ENCODE measurements around the gene DDX1. TPM values are rescaled to one million over a fixed set of nuclear protein-coding genes. Genes with fewer than 3 reads are reported as not detected.
A peak's percentile ranks its signal among the peaks of the same experiment; 100 is the strongest.
"Not testable (repeated sequence)": the region's sequence is repeated elsewhere in the genome, so short reads cannot be mapped to it uniquely, and the experiment has no call there.

DDX1 gene
- total RNA-seq (2014; rRNA removed; shearing (Covaris generic)), result 26.9 and 29.2 TPM in 2 replicates

DNA sequence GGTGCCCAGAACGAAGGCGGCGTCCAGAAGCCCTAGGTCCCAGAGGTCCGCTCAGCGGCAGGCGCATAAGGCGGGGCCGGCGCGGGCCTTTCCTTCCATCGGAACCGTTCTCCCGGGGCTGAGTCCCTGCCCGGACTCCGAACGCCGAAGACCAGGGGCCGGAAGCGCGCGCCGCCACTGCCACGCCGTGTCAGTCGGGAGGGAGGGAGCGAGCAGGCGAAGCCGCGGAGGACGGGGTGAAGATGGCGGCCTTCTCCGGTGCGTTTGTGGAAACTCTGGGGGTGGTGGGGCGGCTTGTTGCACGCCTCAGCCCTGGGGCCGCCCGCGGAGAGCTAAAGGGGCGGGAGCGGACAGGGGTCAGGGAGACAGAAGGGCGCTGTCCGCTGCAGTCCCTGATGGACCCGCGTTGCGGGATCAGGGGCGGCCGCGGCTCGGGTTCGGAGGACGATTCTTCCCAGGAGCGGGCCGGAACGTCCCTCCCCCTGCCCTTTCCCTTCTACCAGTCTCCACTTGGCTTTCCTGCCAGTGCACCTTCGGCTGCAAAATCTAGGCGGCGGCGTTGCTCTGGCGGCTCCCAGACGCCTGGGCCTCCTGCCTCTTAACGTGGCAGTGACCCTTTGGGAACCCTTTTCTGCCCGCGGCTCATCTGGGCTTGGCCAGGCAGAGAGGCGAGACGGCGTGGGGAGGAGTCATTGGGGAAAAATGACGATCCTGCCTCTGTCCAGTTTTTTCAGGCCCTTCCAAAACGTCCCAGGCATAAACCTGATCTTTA lies at the start of gene DDX1:
TSS of gene DDX1 (plus strand) at position 177 of the 772 bp plus-strand sequence. CDS start at position 243, 66 bp downstream.
- peak; percentile 83 for DNase-seq (ENCODE audit: low spot score)

DNA sequence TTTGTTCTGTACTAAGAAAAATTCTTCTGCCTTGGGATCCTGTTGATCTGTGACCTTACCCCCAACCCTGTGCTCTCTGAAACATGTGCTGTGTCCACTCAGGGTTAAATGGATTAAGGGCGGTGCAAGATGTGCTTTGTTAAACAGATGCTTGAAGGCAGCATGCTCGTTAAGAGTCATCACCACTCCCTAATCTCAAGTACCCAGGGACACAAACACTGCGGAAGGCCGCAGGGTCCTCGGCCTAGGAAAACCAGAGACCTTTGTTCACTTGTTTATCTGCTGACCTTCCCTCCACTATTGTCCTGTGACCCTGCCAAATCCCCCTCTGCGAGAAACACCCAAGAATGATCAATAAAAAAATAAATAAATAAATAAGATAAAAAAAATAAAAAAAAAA lies 49.4 kb upstream of the DDX1 start:
- DNase-seq (ENCODE audit: low spot score), result not testable (repeated sequence)

DNA sequence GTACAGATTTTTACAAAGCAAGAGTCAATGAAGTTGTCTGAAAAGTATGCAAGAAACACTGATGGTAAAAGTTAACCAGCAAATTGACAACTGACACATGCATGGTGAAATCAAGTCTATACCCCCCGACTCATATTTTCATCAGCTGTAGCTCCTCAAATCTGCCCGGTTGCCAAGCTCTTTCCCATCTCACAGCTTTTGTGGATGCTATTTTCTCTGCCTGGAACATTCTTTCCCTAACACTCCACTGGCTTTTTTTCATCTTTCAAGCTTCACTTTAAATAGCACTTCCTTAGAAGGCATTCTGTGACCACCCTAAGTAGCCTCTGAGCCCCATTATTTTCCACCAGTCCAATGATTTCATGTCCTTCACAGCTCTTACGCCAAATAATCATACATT lies 48.6 kb upstream of the DDX1 start:
- DNase-seq (ENCODE audit: low spot score), result no peak

DNA sequence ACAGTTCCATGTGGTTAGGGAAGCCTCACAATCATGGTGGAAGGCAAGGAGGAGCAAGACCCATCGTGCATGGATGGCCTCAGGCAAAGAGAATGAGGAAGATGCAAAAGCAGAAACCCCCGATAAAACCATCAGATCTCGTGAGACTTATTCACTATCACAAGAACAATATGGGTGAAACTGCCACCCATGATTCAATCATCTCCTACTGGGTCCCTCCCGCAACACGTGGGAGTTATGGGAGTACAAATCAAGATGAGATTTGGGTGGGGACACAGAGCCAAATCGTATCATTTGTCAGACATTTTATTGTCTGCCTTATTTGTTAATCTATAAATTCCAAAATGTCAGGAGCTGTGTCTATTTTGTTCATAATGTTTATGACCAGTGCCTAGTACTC lies 48.1 kb upstream of the DDX1 start:
- no peak for DNase-seq (ENCODE audit: low spot score)

DNA sequence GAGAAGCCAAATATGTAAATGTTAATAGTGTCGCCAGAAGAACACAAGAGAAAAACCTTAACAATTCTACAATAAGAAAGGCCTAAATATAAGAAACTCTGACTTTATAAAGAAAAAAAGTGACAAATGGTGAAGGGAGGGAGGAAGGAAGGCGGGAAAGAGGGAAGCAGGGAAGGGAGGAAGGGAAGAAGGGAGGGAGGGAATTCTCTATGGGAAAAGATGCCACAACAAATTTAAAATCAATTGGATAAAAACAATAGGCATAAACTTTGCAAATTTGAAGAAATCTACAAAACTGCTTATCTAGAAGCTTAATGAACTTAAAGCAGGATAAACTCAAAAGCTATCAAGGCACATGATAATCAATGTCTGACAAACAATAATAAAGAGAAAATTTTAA lies 47.4 kb upstream of the DDX1 start:
- DNase-seq (ENCODE audit: low spot score), result no peak

DNA sequence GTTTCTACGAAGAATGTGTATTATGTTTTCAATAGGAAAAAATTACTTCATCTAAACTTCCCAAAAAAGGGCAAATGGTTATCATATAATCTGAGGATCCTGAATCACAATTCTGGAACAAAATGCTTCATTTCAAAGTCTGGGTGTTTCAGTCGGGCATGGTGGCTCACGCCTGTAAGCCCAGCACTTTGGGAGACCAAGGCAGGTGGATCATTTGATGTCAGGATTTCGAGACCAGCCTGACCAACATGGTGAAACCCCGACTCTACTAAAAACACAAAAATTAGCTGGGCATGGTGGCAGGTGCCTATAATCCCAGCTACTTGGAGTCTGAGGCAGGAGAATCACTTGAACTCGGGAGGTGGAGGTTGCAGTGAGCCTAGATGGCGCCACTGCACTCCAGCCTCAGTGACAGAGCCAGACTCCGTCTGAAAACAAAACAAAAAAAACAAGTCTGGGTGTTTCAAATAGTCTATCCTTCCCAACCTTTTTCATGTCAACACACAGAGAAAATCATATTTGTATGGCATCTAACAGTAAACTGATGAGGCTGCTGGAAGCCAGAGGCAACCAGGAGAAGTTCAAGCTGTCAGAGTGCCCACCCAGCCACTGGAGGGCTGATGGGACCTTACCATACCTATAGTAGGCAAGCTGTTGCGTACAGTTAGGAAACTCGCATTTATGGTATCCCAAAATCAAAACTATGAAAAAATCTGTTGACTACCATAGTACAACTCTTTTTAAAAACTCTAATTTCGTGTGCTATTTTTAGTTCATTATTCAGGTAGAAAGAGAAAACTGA lies 45.2 kb upstream of the DDX1 start:
- no peak for DNase-seq (ENCODE audit: low spot score)

DNA sequence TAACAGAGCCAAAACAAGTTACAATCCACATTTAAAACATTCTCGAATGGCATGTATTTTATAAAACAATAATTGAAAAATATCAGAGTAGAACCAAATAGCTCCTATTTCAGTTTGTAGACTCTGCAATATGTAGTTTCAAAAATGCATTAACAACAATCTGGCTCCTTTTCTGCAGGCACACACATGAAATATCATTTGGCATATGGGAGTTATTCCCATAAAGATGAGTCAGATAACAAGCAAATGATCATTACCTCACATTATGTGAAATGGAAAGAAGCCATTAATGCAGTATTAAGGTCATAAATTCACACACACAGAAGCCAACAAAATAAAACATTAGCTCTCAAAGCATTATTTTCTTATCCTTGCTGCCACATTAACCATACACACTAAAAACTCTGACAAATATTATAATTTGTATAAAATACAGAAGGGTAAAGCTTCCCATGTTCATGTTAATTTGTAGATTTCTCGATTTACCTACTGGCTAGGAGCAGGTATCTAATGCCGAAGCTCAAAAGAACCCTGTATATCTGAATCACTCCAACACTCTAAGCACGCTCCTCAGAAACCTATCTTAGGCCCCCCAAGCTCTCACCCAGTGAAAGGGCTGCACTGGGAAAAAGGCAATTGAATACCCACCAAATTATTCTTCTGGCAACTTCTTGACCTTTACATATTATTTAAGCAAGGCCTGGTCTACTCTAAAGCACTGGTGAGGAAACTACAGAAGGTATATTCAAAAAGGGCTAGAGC lies 44.4 kb upstream of the DDX1 start:
- no peak for DNase-seq (ENCODE audit: low spot score)

DNA sequence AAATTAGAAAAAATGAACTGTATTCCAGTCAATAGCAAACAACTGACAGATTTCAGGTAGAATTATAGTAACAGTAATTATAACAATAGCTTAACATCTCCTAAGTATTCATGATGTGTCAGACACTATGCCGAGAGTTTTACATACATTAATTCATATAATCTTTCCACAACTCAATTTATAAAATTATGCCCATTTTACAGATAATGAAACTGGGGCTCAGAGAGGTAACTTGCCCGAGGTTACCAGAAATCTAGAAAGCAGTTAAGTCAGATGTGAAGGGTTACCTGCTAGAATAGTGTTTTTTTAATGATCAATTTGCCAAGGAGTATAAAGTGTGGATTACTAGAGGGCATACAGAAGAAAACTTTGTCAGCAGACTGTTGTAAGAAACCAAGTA lies 42.7 kb upstream of the DDX1 start:
- no peak for DNase-seq (ENCODE audit: low spot score)

DNA sequence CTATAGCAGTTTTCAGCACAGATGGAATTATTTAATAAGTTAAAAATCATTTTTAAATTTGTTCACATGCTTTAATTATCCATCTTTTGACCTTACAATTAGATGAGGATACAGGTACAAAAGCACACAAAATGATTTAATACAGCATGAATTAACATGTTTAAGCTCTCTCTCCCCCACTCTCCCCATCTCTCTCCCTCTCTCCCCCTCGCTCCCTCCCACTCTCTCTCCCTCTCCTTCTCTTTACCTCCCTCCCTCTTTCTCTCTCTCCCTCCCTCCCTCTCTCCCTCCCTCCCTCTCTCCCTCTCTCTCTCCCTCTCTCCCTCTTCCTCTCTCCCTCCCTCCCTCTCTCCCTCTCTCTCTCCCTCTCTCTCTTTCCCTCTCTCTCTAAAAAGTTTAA lies 38.1 kb upstream of the DDX1 start:
- no peak for DNase-seq (ENCODE audit: low spot score)

DNA sequence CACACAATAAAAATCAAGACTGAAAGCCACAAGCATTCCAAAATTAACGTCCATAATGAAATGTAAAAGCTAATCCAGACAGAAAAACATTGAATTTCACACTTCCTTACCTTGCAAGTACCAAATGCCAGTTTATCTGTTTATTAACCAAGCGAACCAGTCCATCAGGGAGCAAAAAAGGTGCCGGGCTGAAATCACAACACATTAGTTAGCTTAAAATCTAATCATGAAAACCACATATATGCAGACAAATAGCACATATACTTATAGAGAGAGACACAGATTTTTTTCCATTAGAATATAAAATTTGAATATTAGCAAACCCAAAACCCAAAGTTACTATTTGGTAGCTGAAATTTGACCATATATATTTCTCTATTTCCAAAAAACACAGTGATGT lies 37.7 kb upstream of the DDX1 start:
- DNase-seq (ENCODE audit: low spot score), result no peak

DNA sequence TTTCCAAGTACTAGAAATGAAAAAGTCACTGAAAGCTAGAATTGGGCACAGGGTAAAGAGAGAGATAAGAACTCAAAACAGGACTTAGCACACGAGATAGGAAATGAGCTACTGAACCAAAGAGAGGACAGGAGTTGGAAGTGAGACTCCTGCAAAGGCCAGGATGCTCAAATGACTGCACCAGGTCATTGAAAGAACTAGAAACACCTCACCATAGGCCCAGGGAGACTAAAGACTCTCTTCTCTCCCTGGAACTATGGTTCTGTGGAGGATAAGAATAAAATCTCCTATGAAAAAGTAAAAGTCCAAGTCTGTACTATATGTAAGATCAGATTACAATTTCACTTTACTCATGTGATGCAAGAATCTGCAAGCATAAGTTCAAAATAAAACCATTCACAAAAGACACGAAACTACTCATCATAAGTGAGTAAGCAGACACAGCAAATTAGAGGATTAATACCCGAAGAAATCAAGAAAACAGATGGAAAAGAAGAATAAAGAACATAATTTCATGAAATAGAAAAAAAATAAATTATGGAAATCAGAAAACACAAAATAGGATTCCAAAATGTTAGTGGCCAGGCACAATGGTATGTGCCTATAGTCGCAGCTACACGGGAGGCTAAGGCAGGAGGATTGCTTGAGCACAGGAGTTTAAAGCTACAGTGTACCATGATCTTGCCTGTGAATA lies 37.0 kb upstream of the DDX1 start:
- DNase-seq (ENCODE audit: low spot score), result no peak

DNA sequence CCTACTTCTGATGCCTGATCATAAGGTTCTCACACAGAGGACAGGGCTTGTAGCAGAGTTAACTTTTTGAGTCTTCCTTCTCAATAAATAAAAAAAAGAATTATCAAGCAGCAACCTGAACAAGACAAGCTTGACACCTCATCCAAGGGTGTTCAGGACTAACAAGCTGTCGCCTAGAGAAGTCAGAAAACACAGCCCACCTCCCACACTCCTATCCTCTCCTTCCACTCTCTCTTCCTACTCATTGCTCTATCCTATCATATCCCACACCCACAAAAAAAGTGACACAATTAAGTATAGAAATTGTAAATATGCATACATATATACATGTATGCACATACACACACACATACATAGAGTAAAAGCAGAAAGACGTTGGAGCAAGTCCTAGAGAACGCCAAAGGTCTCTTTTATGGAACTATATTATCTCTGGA lies 35.9 kb upstream of the DDX1 start:
- DNase-seq (ENCODE audit: low spot score), result no peak

DNA sequence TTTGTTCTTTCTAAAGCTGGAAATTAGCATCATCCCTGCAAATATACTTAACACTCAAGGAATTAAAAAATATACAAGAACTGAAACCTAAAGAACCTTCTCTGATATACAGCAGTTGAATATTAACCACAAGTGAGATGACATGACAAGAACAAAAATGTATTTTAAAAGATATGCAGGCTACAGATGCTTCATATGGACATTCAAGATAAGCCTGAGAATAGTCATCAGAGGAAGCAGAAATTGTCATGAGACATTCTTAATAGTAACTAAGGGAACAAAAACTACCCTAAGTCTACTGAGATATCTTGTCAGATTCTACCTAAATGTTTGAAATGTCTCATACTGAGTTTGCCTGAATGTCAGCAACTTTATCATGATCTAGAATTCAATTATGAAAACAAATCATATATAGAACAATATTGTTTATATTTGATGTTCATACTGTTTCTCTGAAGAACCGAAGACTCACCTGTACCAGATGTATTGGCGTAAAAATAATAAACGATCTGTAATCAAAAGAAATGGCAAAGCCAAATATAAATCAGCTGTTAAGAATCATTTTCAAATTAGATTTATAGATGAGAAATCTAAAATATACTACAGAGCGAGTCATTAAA lies 35.2 kb upstream of the DDX1 start:
- no peak for DNase-seq (ENCODE audit: low spot score)

DNA sequence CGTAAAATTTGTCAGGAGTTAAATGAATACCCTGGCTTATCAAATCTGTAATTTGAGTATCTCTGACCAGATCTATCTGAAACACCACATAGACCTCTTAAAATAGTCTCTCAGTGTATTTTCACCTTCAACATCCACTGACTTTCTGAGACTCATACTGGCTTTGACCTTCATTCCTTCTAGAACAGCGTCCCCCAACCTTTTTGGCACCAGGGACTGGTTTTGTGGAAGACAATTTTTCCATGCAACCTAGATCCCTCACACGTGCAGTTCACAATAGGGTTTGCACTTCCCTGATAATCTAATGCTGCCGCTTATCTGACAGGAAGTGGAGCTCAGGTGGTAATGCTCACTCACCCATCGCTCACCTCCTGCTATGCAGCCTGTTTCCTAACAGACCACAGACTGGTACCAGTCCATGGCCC lies 33.8 kb upstream of the DDX1 start:
- DNase-seq (ENCODE audit: low spot score), result no peak

DNA sequence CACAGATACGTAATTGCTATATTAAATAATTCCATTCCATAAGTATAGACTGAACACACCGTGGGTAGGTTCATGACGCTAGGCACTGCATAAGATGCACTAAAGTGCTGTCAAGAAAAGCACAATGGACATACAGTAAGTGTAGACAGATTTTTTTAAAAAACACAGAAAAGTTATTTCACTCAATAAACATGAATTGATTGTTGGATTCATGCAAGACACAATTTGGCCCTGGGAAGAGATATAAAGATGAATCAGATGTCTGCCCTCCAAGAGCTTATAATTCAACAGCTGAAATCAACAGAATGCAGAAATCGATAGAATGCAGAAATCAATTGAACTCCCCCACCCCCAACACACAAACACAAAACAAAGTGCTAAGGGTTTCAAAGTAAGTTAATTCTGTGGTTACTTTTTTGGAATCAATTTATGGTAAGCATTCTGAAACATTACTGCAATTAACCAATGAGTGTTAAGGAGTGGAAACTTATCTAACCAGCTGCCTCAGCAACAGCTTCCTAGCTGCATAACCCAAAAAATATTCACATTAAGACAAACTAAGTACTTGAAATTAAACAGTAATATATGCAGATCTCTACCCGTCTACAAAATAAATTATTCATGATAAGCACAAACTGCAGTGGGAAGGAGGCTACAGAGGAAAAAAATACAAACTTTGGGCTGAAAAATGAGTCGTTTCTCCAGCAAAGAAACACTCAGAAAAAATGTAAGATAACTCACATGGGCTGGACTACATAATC lies 32.1 kb upstream of the DDX1 start:
- no peak for DNase-seq (ENCODE audit: low spot score)

DNA sequence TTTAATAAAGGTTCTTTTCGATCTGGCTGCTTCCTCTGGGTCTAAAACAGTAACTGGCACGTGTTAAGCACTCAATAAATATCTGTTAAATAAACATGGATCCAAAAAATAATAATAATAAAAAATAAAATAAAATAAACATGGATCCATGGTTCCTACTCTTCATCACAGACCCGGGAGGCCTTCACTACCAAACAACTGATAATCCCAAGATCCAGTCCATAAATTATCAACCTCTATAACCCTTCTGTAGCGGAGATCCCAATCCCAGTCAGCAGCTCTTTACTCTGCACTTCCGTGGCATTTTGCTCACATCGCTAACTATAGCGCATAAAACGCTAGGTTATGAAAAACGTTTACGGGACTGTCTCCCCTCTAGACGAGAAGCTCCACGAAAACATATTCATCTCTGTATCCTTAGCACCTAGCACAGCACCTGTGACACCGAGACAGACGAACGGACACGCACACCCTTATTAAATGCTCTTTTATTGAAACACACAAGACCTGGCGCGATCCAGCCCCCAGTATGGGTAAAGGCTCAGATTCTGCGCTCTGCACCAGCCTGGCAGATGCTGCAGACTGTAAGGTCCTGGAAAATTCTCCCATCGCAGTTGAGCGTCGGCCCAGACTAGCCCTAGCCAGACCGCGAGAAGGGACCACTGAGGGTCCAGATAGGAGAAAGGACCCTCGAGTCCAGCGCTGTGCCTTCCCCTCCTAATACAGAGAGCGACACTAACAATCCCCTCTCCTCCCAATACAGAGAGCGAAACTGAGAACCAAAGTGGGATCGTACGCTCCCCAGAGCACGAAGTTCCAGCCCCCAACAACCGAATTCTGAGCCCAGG lies 31.3 kb upstream of the DDX1 start:
- DNase-seq (ENCODE audit: low spot score), result peak; percentile 47

DNA sequence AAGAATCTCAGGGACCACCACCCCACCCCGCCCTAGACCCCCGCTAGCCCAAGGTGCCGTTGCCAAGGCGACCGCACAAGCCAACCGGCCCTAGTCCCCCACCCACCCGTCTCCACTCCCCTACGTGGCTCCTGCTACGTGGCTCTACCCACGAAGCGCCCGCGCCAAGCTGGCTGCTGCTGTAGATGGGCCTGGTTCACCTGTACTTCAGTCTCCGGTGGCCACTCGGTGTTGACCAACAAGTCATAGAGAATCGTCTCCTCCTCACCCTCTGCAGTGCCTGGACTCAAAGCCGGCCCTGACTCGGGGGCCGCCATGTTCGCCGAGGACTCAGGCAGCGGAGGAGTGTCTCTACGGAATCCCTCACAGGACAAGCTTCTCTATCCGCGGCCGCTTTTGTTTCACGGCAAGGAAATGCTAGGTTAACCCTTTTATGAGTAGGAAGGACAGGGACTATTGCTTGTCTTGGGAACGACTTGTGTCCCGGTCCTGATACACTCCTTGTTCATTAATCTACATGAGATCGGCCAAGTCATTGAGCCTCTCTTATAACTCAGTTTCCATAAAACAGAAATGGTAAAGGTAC lies 30.6 kb upstream of the DDX1 start, which contains the start of gene NBAS:
TSS of gene NBAS (minus strand) at position 347 of the 586 bp plus-strand sequence. CDS start at position 317, 30 bp downstream.
- peak; percentile 88 for DNase-seq (ENCODE audit: low spot score)

DNA sequence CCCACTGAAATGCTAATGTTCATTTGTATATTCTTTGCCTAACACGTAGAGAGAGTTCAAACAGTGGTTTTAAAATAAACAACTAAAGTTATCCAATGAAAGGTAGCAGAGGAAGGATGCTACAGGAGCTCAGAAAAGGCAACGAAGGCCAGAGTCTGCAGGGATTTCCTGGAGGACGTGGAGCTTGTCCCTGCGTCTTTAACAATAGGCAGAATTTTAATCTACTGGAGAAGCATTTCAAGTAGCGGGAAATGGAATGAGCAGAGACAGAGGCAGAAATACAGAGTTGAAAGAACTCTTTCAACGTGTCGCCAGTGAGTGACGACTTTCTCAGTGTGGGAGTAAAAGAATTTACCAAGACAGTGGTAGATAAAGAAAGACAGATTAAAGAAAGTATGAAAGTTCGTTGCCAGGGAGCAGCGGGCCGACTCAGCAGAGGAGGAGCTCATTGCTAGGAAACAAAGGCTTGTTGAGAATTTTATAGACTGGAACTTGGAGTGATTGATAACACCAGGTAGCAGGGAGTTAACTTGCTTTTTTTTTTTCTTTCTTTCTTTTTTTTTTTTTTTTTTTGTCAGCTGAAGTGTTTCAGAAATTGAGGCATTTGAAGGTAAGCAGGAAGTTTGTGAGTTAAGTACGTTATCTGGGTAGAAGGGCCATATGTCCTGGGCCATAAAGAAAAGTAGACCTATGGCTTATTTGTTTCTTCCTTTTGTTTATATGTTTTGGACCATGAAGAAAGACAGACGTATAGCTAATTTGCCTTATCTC lies 29.9 kb upstream of the DDX1 start:
- peak; percentile 58 for DNase-seq (ENCODE audit: low spot score)

Measured in HT-29 (cell line).